Parathyroid adenoma (tissue), 2 donors: ENCODE measurements around the gene AKT2.
A peak's percentile ranks its signal among the peaks of the same experiment; 100 is the strongest.

Source experiments
- H2AFZ ChIP-seq: fragments of 300-600 bp; sonication (generic); one replicate; pipeline ENCODE4 v1.7.0; 2017; ENCODE audit warnings: antibody characterized with exemption, mild to moderate bottlenecking
- H3K27ac ChIP-seq: fragments of 300-600 bp; sonication (generic); one replicate; pipeline ENCODE4 v1.7.0; 2017
- H3K27me3 ChIP-seq: fragments of 300-600 bp; sonication (generic); one replicate; pipeline ENCODE4 v1.7.0; 2017; ENCODE audit warnings: low read length; ENCODE audit not compliant: control insufficient read depth, insufficient read depth
- H3K36me3 ChIP-seq: fragments of 300-600 bp; sonication (generic); one replicate; pipeline ENCODE4 v1.7.0; 2017; ENCODE audit warnings: low read length; ENCODE audit not compliant: control insufficient read depth, insufficient read depth
- H3K4me1 ChIP-seq: fragments of 300-600 bp; sonication (generic); one replicate; pipeline ENCODE4 v1.7.0; 2017; ENCODE audit warnings: control low read depth
- H3K4me2 ChIP-seq: fragments of 300-600 bp; sonication (generic); one replicate; pipeline ENCODE4 v1.7.0; 2017; ENCODE audit warnings: low read length
- H3K4me3 ChIP-seq: fragments of 300-600 bp; sonication (generic); one replicate; pipeline ENCODE4 v1.7.0; 2017; ENCODE audit warnings: low read depth, low read length
- H3K79me2 ChIP-seq: fragments of 300-600 bp; sonication (generic); one replicate; pipeline ENCODE4 v1.7.0; 2017; ENCODE audit warnings: control low read depth
- H3K9ac ChIP-seq: fragments of 300-600 bp; sonication (generic); one replicate; pipeline ENCODE4 v1.7.0; 2017; ENCODE audit warnings: mild to moderate bottlenecking
- H3K9me3 ChIP-seq: fragments of 300-600 bp; sonication (generic); one replicate; pipeline ENCODE4 v1.7.0; 2017; ENCODE audit warnings: low read length; ENCODE audit not compliant: control insufficient read depth
- TF ChIP-seq, protein P1 (sequence below): fragments of 300-600 bp; sonication (generic); IDR thresholded peaks from one replicate; pipeline ENCODE4 v1.7.0; 2017; ENCODE audit warnings: antibody characterized with exemption, mild to moderate bottlenecking
- donor health status: primary hyperparathyroidism.

The AKT2 gene

DNA sequence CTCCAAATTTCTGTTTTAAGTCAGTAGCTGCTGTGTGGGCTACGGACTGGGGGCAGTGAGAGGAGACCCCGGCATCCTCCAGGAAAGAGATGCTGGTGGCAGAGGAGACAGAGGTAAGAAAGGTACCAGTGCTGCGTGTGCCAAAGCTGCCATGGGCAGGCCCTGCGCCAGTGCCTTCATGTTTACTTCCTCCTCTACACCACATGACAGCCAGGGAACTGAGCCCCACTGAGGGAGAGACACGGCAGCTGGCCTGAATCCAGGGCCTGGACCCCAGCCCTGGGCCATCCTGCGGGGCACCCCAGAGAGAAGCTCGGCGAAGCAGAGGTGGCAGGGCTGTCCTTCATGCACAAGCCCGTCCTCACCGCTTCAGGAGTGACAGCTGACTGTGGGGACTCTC, 35.9 kb downstream of the AKT2 start:
- TF ChIP-seq, protein P1, sequence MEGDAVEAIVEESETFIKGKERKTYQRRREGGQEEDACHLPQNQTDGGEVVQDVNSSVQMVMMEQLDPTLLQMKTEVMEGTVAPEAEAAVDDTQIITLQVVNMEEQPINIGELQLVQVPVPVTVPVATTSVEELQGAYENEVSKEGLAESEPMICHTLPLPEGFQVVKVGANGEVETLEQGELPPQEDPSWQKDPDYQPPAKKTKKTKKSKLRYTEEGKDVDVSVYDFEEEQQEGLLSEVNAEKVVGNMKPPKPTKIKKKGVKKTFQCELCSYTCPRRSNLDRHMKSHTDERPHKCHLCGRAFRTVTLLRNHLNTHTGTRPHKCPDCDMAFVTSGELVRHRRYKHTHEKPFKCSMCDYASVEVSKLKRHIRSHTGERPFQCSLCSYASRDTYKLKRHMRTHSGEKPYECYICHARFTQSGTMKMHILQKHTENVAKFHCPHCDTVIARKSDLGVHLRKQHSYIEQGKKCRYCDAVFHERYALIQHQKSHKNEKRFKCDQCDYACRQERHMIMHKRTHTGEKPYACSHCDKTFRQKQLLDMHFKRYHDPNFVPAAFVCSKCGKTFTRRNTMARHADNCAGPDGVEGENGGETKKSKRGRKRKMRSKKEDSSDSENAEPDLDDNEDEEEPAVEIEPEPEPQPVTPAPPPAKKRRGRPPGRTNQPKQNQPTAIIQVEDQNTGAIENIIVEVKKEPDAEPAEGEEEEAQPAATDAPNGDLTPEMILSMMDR: no peak
- Histone ChIP-seq H3K27me3 (no peaks in the 10 kb centered on the region), H3K4me3 (no peak overlapping the region), H3K9ac (no peak overlapping the region), H3K4me1 (peaks cover 26% of the 10 kb centered on the region), H2AFZ (no peak overlapping the region), H3K36me3 (no peaks in the 10 kb centered on the region), H3K4me2 (no peak overlapping the region), H3K27ac (no peak overlapping the region), H3K9me3 (no peaks in the 10 kb centered on the region), H3K79me2 (peaks cover 24% of the 10 kb centered on the region)

DNA sequence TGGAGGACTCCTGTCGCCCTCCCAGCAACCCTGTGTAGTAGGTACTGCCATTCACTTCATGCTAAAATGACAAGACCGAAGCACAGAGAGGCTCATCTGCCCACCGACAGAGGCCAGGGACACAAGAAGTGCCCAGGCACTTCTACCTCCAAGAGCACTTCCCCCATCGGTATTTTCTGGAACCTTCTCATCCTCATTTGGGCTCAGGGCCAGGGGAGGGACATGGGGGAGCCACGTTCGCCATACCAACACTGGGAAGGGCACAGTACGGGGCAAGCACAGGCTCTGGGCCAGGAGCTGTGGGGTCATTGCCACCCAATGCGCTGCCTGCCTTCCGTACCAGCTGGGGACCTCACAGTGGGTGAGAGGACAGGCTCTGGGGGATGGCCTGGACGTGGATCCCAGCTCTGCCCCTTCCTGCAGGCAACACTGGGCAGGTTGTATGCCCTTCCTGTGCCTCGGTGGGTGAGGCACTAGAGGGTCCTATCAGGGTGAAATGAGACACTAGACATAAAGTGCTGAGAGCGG, 37.3 kb downstream of the AKT2 start:
- TF ChIP-seq, protein P1: no peak
- H2AFZ ChIP-seq: no peak overlapping the region
- peaks cover 26% of the 10 kb centered on the region for H3K4me1 ChIP-seq
- H3K79me2 ChIP-seq: peaks cover 27% of the 10 kb centered on the region
- H3K9me3 ChIP-seq: no peaks in the 10 kb centered on the region
- H3K27ac ChIP-seq: peak overlapping the region; percentile 70
- no peak overlapping the region for H3K9ac ChIP-seq
- H3K4me3 ChIP-seq: no peak overlapping the region
- H3K4me2 ChIP-seq: no peak overlapping the region
- H3K36me3 ChIP-seq: no peaks in the 10 kb centered on the region
- H3K27me3 ChIP-seq: no peaks in the 10 kb centered on the region

DNA sequence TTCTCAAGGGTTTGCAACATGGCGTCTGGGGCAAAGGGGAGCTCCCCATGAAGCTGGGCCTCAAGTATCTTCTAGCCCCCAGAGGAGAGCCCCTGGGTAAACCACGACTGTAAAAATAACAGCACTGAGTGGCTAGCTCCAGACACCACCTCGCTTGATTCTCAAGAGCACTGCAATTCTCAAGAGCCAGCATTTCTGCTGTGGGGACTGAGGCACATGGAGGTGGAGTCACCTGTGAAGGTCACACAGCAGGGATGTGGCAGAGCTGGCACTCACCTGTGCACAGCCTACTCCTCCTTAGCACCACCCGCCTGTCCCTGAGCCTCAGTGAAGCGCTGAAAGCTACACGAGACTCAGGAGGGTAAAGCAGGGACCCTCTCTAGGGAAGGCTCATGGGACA, 38.0 kb downstream of the AKT2 start:
- Histone ChIP-seq H3K4me1 (peaks cover 26% of the 10 kb centered on the region), H3K9me3 (no peaks in the 10 kb centered on the region), H2AFZ (no peak overlapping the region), H3K79me2 (peaks cover 34% of the 10 kb centered on the region), H3K4me3 (no peak overlapping the region), H3K27me3 (no peaks in the 10 kb centered on the region), H3K4me2 (no peak overlapping the region), H3K9ac (no peak overlapping the region), H3K36me3 (no peaks in the 10 kb centered on the region), H3K27ac (peak overlapping the region; percentile 70)
- TF ChIP-seq, protein P1: no peak

DNA sequence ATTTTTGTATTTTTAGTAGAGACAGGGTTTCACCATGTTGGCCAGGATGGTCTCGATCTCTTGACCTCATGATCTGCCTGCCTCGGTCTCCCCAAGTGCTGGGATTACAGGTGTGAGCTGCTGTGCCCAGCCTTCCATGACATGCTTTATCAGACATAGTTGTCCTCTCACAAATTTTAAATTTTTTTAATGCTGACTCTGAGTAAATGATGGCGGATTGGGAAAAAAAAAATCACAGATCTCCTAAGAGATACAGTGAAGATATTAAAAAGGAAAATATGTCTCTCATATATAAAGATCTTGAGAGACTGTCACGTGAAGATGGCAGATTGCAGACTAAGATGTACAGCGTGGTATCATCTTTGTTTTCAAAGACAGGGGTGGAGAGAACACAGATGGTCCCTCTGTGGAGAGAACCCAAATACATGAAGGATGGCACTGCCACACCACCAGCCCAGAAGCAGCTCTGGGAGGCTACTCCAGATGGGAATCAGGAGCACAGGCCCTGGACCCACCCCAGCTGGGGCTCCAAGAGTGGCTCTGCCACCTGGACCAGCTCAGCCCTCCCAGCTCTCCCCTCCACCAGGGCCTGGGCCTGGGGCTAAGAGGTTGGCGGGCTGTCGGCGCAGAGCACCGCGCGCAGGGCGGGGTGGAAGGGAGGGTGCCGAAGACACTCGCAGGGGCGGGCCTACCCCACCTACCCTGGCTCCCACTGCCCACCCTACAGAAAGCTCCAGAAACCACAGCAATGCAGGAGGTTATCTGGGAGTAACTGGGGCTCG, 38.7 kb downstream of the AKT2 start:
- no peak overlapping the region for H3K9ac ChIP-seq
- no peak overlapping the region for H3K4me2 ChIP-seq
- no peaks in the 10 kb centered on the region for H3K9me3 ChIP-seq
- H3K4me3 ChIP-seq: no peak overlapping the region
- TF ChIP-seq, protein P1: no peak
- peaks cover 35% of the 10 kb centered on the region for H3K79me2 ChIP-seq
- H2AFZ ChIP-seq: no peak overlapping the region
- no peaks in the 10 kb centered on the region for H3K36me3 ChIP-seq
- peaks cover 19% of the 10 kb centered on the region for H3K4me1 ChIP-seq
- H3K27me3 ChIP-seq: no peaks in the 10 kb centered on the region
- peak overlapping the region; percentile 70 for H3K27ac ChIP-seq
